Measurements from ENCODE around the gene ZNF260. TPM values are rescaled to one million over a fixed set of nuclear protein-coding genes. Genes with fewer than 3 reads are reported as not detected.

Gene ZNF260
- total and polyA plus RNA-seq, 2 of the 13 experiments (the other 11 are each of a cell fraction or from before 2014, with no cell fraction given), result 2.8 to 10.5 TPM

DNA sequence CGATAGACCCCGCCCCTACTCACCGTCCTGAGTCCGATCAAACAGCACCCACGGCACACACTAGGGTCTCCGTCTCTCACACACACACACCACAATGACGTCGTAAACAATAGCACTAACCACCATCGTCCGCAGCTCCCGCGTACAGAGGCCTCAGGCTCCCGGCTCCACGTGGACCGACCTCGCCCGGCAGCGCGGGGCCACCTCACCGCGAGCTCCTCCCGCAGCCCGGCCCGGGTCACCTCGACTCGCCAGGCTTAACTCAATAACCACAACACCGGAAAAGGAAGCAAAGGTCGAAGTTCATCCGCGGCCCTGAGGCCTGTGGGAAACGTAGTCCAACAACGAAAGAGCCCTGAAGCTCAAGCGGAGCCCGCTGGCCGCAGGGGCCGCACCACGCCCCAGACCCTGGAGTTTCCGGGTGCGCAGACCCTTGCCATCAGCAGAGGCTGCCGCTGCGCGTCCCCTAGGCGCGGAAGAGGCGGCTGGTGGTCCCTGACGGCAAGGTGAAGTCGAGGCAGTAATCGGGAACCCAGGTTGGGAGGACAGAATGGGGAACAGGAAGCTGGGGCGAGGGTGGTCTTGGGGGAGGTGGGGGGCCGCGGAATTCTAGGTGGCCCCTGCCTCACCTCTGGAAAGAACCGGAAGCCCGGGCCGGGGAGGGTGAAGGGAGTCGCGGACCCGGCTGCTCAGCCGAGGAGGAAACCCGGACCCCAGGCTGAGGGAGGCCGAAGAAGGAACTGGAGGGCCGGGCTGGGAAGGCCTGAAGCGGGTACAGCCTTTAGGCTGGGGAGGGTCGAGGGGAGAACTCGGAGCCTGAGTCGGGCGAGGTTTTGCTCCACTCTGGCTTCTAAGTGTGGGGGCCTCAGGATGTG, 45.2 kb upstream of the ZNF260 start, which contains the start of gene ZNF529 (continued):
- TF ChIP-seq AKNA (CRISPR knock-in tag; IDR thresholded peaks at IDR 0.05; ENCODE audit: borderline replicate concordance) (no peak), ZBTB37 (CRISPR knock-in tag; IDR thresholded peaks at IDR 0.05) (no peak), ZNF597 (CRISPR knock-in tag; IDR thresholded peaks at IDR 0.05) (no peak), ZKSCAN1 (IDR thresholded peaks at IDR 0.05; ENCODE audit: low read length) (no peak), GZF1 (CRISPR knock-in tag; IDR thresholded peaks at IDR 0.05) (peak; percentile 75; the same call in 1 of the 2 replicates), TAF1 (CRISPR knock-in tag; IDR thresholded peaks at IDR 0.05) (peak; percentile 84), ZNF746 (CRISPR knock-in tag; IDR thresholded peaks at IDR 0.05) (no peak), ZNF678 (CRISPR knock-in tag; IDR thresholded peaks at IDR 0.05) (no peak), ZNF180 (CRISPR knock-in tag; IDR thresholded peaks at IDR 0.05; ENCODE audit: borderline replicate concordance, low read depth) (no peak), GFI1 (CRISPR knock-in tag; IDR thresholded peaks at IDR 0.05; ENCODE audit: borderline replicate concordance) (peak; percentile 58; the same call in 1 of the 2 replicates), HNRNPK (IDR thresholded peaks at IDR 0.05; ENCODE audit: low read depth, low read length, poor library complexity, severe bottlenecking) (peak; percentile 46), ZNF749 (CRISPR knock-in tag; IDR thresholded peaks at IDR 0.05; ENCODE audit: borderline replicate concordance) (peak; percentile 87; the same call in 1 of the 2 replicates), ZNF775 (CRISPR knock-in tag; IDR thresholded peaks at IDR 0.05; ENCODE audit: borderline replicate concordance) (no peak), RXRA (CRISPR knock-in tag; IDR thresholded peaks at IDR 0.05) (peak; percentile 74), ZNF274 (CRISPR knock-in tag; IDR thresholded peaks at IDR 0.05) (peak; percentile 94), KLF11 (CRISPR knock-in tag; IDR thresholded peaks at IDR 0.05) (no peak), JUND (CRISPR knock-in tag; IDR thresholded peaks at IDR 0.05) (peak; percentile 36; the same call in 1 of the 2 replicates), DNMT3B (CRISPR knock-in tag; conservative IDR thresholded peaks at IDR 0.05) (peak; percentile 29), ZNF337 (CRISPR knock-in tag; IDR thresholded peaks at IDR 0.05; ENCODE audit: borderline replicate concordance, low read depth) (peak; percentile 81; the same call in 1 of the 2 replicates)
- TF ChIP-seq, protein P1, sequence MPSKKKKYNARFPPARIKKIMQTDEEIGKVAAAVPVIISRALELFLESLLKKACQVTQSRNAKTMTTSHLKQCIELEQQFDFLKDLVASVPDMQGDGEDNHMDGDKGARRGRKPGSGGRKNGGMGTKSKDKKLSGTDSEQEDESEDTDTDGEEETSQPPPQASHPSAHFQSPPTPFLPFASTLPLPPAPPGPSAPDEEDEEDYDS (CRISPR knock-in tag; IDR thresholded peaks at IDR 0.05), result 0 out of 2 replicates have a peak, but pooled peaks have one; percentile 61

Data from HepG2 (cell line).